ENCODE measurements around the gene AKT1. TPM values are rescaled to one million over a fixed set of nuclear protein-coding genes. Genes with fewer than 3 reads are reported as not detected.

The AKT1 gene
- total and polyA plus RNA-seq, 7 donors = 86.2 to 180 (median 116) TPM

- Histone ChIP-seq H3K36me3 (peaks cover 4 to 44% (median 20%) of the 10 kb centered on the region in 4 donors), H3K27me3 (no peaks in the 10 kb centered on the region), H3K27ac (no peak overlapping the region), H3K9me3 (no peaks in the 10 kb centered on the region), H3K4me3 (no peak overlapping the region), H3K4me1 (peaks cover 0 to 64% (median 59%) of the 10 kb centered on the region in 4 donors)
- WGBS, 2 donors = 68 to 82% methylated on average over 25 of the region's 25 CpGs
- intact Hi-C loops (cut with DNase I) = no loop called here
- no peak for TF ChIP-seq CTCF (IDR thresholded peaks at IDR 0.05)
- no peak for TF ChIP-seq POLR2AphosphoS5 (IDR thresholded peaks at IDR 0.05)
- no peak for TF ChIP-seq EP300 (IDR thresholded peaks at IDR 0.05)
- TF ChIP-seq POLR2A (IDR thresholded peaks at IDR 0.05) = no peak
- no peak for DNase-seq
These were observed 3.3 kb downstream of the AKT1 start for GRCh38 chr14:104792101-104792884.

GRCh38 chr14:104791425-104791824 lies 4.1 kb downstream of the AKT1 start:
- peaks cover 0 to 72% (median 66%) of the 10 kb centered on the region in 4 donors for H3K4me1 ChIP-seq
- no peak overlapping the region for H3K4me3 ChIP-seq
- H3K9me3 ChIP-seq = no peaks in the 10 kb centered on the region
- DNase-seq = no peak
- peaks cover 4 to 51% (median 20%) of the 10 kb centered on the region in 4 donors for H3K36me3 ChIP-seq
- intact Hi-C loops (cut with DNase I) = no loop called here
- H3K27ac ChIP-seq = no peak overlapping the region
- H3K27me3 ChIP-seq = no peaks in the 10 kb centered on the region
- WGBS, 2 donors = 92 to 93% methylated on average over 9 of the region's 9 CpGs
- TF ChIP-seq POLR2AphosphoS5 (IDR thresholded peaks at IDR 0.05) = no peak
- no peak for TF ChIP-seq POLR2A (IDR thresholded peaks at IDR 0.05)
- no peak for TF ChIP-seq EP300 (IDR thresholded peaks at IDR 0.05)
- no peak for TF ChIP-seq CTCF (IDR thresholded peaks at IDR 0.05)

- DNase-seq = no peak
- peaks cover 4 to 51% (median 20%) of the 10 kb centered on the region in 4 donors for H3K36me3 ChIP-seq
- intact Hi-C loops (cut with DNase I) = no loop called here
- H3K4me3 ChIP-seq = no peak overlapping the region
- no peak overlapping the region for H3K27ac ChIP-seq
- TF ChIP-seq POLR2A (IDR thresholded peaks at IDR 0.05) = no peak
- TF ChIP-seq CTCF (IDR thresholded peaks at IDR 0.05) = no peak
- TF ChIP-seq EP300 (IDR thresholded peaks at IDR 0.05) = no peak
- no peak for TF ChIP-seq POLR2AphosphoS5 (IDR thresholded peaks at IDR 0.05)
- H3K9me3 ChIP-seq = no peaks in the 10 kb centered on the region
- H3K4me1 ChIP-seq = peaks cover 0 to 78% (median 73%) of the 10 kb centered on the region in 4 donors
- H3K27me3 ChIP-seq = no peaks in the 10 kb centered on the region
- 91 to 93% methylated on average over 31 of the region's 31 CpGs for WGBS, 2 donors
These were observed 5.5 kb downstream of the AKT1 start for GRCh38 chr14:104789752-104790743.

- no peak for DNase-seq
- Histone ChIP-seq H3K9me3 (no peaks in the 10 kb centered on the region), H3K4me3 (no peak overlapping the region), H3K4me1 (peaks cover 0 to 81% (median 73%) of the 10 kb centered on the region in 4 donors), H3K27me3 (no peaks in the 10 kb centered on the region), H3K27ac (no peak overlapping the region), H3K36me3 (peaks cover 4 to 51% (median 20%) of the 10 kb centered on the region in 4 donors)
- WGBS, 2 donors = 87 to 90% methylated on average over 39 of the region's 39 CpGs
- TF ChIP-seq CTCF (IDR thresholded peaks at IDR 0.05) (no peak), EP300 (IDR thresholded peaks at IDR 0.05) (no peak), POLR2AphosphoS5 (IDR thresholded peaks at IDR 0.05) (no peak), POLR2A (IDR thresholded peaks at IDR 0.05) (no peak)
- intact Hi-C loops (cut with DNase I) = no loop called here
These were observed 6.5 kb downstream of the AKT1 start for GRCh38 chr14:104788873-104789663.
